Stomach (tissue), 9 donors: ENCODE data around the gene KIF12. TPM values are rescaled to one million over a fixed set of nuclear protein-coding genes. Genes with fewer than 3 reads are reported as not detected.

ENCODE experiments used
- DNase-seq, 2 donors: peaks; one replicate each; pipeline versions ENCODE4 v3.0.0 to v3.0.0-alpha.2; 2013 to 2019
- H3K27ac ChIP-seq, 5 donors: fragments of 200-600 bp in 4 of 5; sonication (generic) in 4 of 5; one replicate each; pipeline ENCODE4 v1.5.1; 2013 to 2019; ENCODE audit warnings: mild to moderate bottlenecking in 1 of 5, moderate library complexity in 1 of 5
- H3K27me3 ChIP-seq, 3 donors: fragments of 200-600 bp; sonication (generic); one replicate each; pipeline ENCODE4 v1.5.1; 2017 to 2019; ENCODE audit warnings: mixed run types in 1 of 3
- H3K36me3 ChIP-seq, 4 donors: fragments of 200-600 bp; sonication (generic); 1 replicate in 3 of 4; 2 replicates in 1 of 4; pipeline ENCODE4 v1.5.1; 2016 to 2019
- H3K4me1 ChIP-seq, 4 donors: fragments of 200-600 bp; sonication (generic); one replicate each; pipeline ENCODE4 v1.5.1; 2016 to 2019
- H3K4me3 ChIP-seq, 4 donors: fragments of 200-600 bp; sonication (generic) in 3 of 4; one replicate each; pipeline ENCODE4 v1.5.1; 2016 to 2019; ENCODE audit warnings: mild to moderate bottlenecking in 1 of 4
- H3K9me3 ChIP-seq, 4 donors: fragments of 200-600 bp; sonication (generic); one replicate each; pipeline ENCODE4 v1.5.1; 2016 to 2019
- EP300 ChIP-seq: sonication (generic); formaldehyde crosslinking; IDR thresholded peaks from one replicate; pipeline ENCODE4 v1.6.1; 2017; ENCODE audit warnings: antibody characterized with exemption
- POLR2A ChIP-seq, 4 donors: fragments of 450-650 bp; IDR thresholded peaks; one replicate each; pipeline ENCODE4 v1.6.1; 2016; ENCODE audit warnings: antibody characterized with exemption in 4 of 4, control low read depth in 2 of 4, mild to moderate bottlenecking in 1 of 4, moderate library complexity in 1 of 4
- POLR2AphosphoS5 ChIP-seq, 3 donors: sonication (generic); formaldehyde crosslinking; IDR thresholded peaks; one replicate each; pipeline ENCODE4 v1.6.1; 2016; ENCODE audit warnings: antibody characterized with exemption in 3 of 3
- WGBS, 5 donors: extraction: QIAGEN DNeasy Blood & Tissue Kit in 3 of 5; methylation state at CpG; one replicate each; pipeline versions ENCODE4 v1.1.5 to v1.1.7; 2013 to 2018; 5-methylcytosine and 5-hydroxymethylcytosine counted together
- intact Hi-C: fragments of 100-400 bp; cut with DNase I; formaldehyde crosslinking; loops from one replicate; pipeline ENCODE4 v1.15.1; 2023; ENCODE audit warnings: low total_unique reads
- polyA plus RNA-seq, 3 donors: library from polyadenylated mRNA; stranded (reverse); fragments of 200-250 nt; gene quantifications; one replicate each; pipeline ENCODE4 v1.2.3, GENCODE V29; 2013
- total RNA-seq, 5 donors: library from RNA; depleted of rRNA; stranded (reverse); fragments of >200 nt; gene quantifications; one replicate each; pipeline versions ENCODE4 v1.1.0 to v1.2.3, GENCODE V29; 2014 to 2016
- TF ChIP-seq, protein P1 (sequence below), 7 experiments: fragments of 450-650 bp in 4 of 7; fragments of 200-600 bp in 3 of 7; sonication (generic) in 3 of 7; IDR thresholded peaks; one replicate each; pipeline ENCODE4 v1.5.1; 2016 to 2019; ENCODE audit warnings: antibody characterized with exemption in 7 of 7, control low read depth in 2 of 7, mild to moderate bottlenecking in 1 of 7
- donor health status: healthy with polysubstance abuse.
- donor health status: Bipolar disorder and iron deficiency.
- donor health status: healthy.

Gene KIF12
- total and polyA plus RNA-seq, 8 donors: 3.9 to 79.4 (median 17.5) TPM

GRCh38 chr9:114057161-114057885 lies 41.8 kb downstream of the KIF12 start:
- no peaks in the 10 kb centered on the region for H3K27me3 ChIP-seq
- no peak overlapping the region for H3K27ac ChIP-seq
- 76 to 85% (median 82%) methylated on average over 7 of the region's 7 CpGs for WGBS, 5 donors
- H3K9me3 ChIP-seq: no peaks in the 10 kb centered on the region
- TF ChIP-seq, protein P1, sequence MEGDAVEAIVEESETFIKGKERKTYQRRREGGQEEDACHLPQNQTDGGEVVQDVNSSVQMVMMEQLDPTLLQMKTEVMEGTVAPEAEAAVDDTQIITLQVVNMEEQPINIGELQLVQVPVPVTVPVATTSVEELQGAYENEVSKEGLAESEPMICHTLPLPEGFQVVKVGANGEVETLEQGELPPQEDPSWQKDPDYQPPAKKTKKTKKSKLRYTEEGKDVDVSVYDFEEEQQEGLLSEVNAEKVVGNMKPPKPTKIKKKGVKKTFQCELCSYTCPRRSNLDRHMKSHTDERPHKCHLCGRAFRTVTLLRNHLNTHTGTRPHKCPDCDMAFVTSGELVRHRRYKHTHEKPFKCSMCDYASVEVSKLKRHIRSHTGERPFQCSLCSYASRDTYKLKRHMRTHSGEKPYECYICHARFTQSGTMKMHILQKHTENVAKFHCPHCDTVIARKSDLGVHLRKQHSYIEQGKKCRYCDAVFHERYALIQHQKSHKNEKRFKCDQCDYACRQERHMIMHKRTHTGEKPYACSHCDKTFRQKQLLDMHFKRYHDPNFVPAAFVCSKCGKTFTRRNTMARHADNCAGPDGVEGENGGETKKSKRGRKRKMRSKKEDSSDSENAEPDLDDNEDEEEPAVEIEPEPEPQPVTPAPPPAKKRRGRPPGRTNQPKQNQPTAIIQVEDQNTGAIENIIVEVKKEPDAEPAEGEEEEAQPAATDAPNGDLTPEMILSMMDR (IDR thresholded peaks at IDR 0.05): no peak
- no peak for TF ChIP-seq EP300
- no peak for TF ChIP-seq POLR2A (IDR thresholded peaks at IDR 0.05)
- TF ChIP-seq POLR2AphosphoS5 (IDR thresholded peaks at IDR 0.05): no peak
- peaks cover 0 to 12% (median 0%) of the 10 kb centered on the region in 4 donors for H3K4me1 ChIP-seq
- H3K36me3 ChIP-seq: peaks cover 0 to 36% (median 17%) of the 10 kb centered on the region in 4 donors
- no peak for DNase-seq
- no peak overlapping the region for H3K4me3 ChIP-seq
- intact Hi-C loops: no loop called here

GRCh38 chr9:114056527-114056926 lies 42.6 kb downstream of the KIF12 start:
- peaks cover 0 to 44% (median 24%) of the 10 kb centered on the region in 4 donors for H3K36me3 ChIP-seq
- intact Hi-C loops: no loop called here
- H3K4me3 ChIP-seq: no peak overlapping the region
- DNase-seq: no peak
- TF ChIP-seq POLR2AphosphoS5 (IDR thresholded peaks at IDR 0.05): no peak
- TF ChIP-seq EP300: no peak
- TF ChIP-seq POLR2A (IDR thresholded peaks at IDR 0.05): no peak
- TF ChIP-seq, protein P1 (IDR thresholded peaks at IDR 0.05): no peak
- H3K9me3 ChIP-seq: no peaks in the 10 kb centered on the region
- H3K27me3 ChIP-seq: no peaks in the 10 kb centered on the region
- H3K27ac ChIP-seq: no peak overlapping the region
- WGBS, 5 donors: 88 to 92% (median 91%) methylated on average over 5 of the region's 5 CpGs
- peaks cover 0 to 12% (median 0%) of the 10 kb centered on the region in 4 donors for H3K4me1 ChIP-seq

GRCh38 chr9:114055894-114056293 lies 43.2 kb downstream of the KIF12 start:
- intact Hi-C loops: no loop called here

DNA sequence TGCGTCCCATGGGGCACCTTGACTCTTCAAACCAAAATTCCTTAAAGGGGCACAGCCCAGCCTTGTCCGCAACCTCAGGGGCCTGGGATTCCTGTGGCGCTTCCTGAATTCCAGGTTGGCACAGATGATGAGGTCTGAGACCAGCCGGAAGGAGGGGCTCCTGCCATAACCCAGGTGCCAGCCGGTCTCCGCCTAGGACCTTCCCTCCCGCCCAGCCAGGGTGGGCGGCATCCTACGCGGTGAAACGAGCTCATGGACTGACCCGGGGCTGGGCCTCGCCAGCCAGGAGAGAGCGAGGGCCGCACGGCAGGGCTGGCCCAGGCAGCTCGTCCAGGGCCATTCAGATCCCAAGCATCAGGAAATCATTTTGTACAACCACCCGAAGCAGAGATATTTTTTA lies 44.0 kb downstream of the KIF12 start:
- Histone ChIP-seq H3K9me3 (no peaks in the 10 kb centered on the region), H3K36me3 (peaks cover 0 to 58% (median 37%) of the 10 kb centered on the region in 4 donors), H3K27me3 (no peaks in the 10 kb centered on the region), H3K4me3 (no peak overlapping the region), H3K4me1 (peaks cover 0 to 11% (median 0%) of the 10 kb centered on the region in 4 donors), H3K27ac (no peak overlapping the region)
- intact Hi-C loops: no loop called here
- no peak for TF ChIP-seq POLR2A (IDR thresholded peaks at IDR 0.05)
- no peak for TF ChIP-seq POLR2AphosphoS5 (IDR thresholded peaks at IDR 0.05)
- TF ChIP-seq, protein P1 (IDR thresholded peaks at IDR 0.05): no peak
- no peak for TF ChIP-seq EP300
- no peak for DNase-seq
- 95 to 98% (median 96%) methylated on average over 18 of the region's 18 CpGs for WGBS, 5 donors

More at GRCh38 chr9:114055894-114056293, 43.2 kb downstream of the KIF12 start:
- 85 to 93% (median 91%) methylated on average over 7 of the region's 7 CpGs for WGBS, 5 donors
- no peaks in the 10 kb centered on the region for H3K9me3 ChIP-seq
- no peaks in the 10 kb centered on the region for H3K27me3 ChIP-seq
- TF ChIP-seq, protein P1 (IDR thresholded peaks at IDR 0.05): no peak
- no peak for TF ChIP-seq POLR2A (IDR thresholded peaks at IDR 0.05)
- no peak for TF ChIP-seq EP300
- H3K27ac ChIP-seq: no peak overlapping the region
- H3K4me1 ChIP-seq: peaks cover 0 to 12% (median 0%) of the 10 kb centered on the region in 4 donors
- no peak for DNase-seq
- H3K4me3 ChIP-seq: no peak overlapping the region
- H3K36me3 ChIP-seq: peaks cover 0 to 50% (median 31%) of the 10 kb centered on the region in 4 donors
